ENCODE measurements around the gene IL1RAPL2.
"Not testable (repeated sequence)": the region's sequence is repeated elsewhere in the genome, so short reads cannot be mapped to it uniquely, and the experiment has no call there.

IL1RAPL2 gene

DNA sequence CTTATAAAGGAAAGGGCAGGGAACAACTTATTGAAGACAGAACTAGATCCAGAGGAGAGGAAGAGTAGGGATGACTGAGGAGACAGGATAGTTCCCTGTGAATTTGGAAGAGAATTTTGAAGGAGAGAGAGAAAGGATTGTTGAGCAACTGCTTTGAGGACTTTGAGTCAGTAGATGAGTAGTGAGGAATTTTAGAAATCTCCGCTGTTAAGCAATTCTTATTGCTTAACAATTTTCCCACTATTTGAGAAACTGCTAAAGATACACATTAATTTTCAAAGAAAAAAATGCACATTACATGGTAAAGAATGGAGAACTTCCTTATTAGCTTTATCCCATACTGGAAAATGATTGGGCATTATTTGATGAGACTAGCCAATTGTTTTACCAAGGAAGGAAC is 1140.0 kb downstream of the IL1RAPL2 start:
- no peak for DNase-seq (ENCODE audit: low read depth)

GRCh38 chrX:105711805-105712204 is 1145.8 kb downstream of the IL1RAPL2 start:
- DNase-seq (ENCODE audit: low read depth) = no peak

- DNase-seq (ENCODE audit: low read depth) = no peak
Measured at GRCh38 chrX:105715746-105716145, 1149.7 kb downstream of the IL1RAPL2 start.

GRCh38 chrX:105723966-105724735 is 1158.2 kb downstream of the IL1RAPL2 start:
- no peak for DNase-seq (ENCODE audit: low read depth)

DNA sequence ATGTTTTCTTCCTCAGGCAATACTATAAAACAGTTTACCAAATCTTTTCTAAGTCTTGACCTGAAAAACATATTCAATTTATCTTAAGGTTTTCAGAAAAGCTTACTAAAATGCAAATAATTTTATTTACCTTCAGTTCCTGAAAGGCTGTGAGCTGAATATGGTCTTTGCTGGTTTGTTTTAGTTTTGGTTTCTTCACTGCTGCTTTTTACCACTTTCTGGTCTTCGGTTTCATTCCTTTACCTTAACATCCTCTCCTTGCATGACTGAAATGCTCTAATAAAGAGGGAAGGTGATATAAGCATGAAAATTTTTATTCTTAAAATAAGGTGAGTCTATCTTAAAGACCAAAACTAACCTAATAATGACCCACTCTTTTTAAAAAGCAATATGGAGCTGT is 1159.2 kb downstream of the IL1RAPL2 start:
- DNase-seq (ENCODE audit: low read depth) = no peak

- no peak for DNase-seq (ENCODE audit: low read depth)
Measured at GRCh38 chrX:105738162-105738561, 1172.2 kb downstream of the IL1RAPL2 start.

DNA sequence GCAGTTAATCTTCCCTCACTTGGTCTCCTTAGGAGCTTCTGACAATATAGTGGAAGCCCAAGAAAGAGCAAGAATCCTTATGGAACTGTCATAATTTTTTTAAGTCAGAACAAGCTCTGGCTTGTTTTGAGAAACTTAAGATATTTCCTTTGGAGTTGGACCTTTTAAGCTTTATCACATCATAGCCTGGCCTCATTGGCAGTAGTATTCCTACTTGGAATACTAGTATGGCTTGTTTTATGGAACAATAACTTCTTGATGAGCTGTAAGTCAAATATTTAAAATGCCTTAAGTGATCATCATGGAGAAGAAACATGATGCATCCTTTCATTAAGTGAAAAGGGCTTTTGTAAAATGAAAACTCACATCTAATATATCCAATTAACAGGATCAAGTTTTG is 1178.3 kb downstream of the IL1RAPL2 start:
- DNase-seq (ENCODE audit: low read depth) = no peak

- DNase-seq (ENCODE audit: low read depth) = no peak
Measured at GRCh38 chrX:105744946-105745345, 1178.9 kb downstream of the IL1RAPL2 start.

GRCh38 chrX:105745863-105746262 is 1179.9 kb downstream of the IL1RAPL2 start:
- DNase-seq (ENCODE audit: low read depth) = no peak

DNA sequence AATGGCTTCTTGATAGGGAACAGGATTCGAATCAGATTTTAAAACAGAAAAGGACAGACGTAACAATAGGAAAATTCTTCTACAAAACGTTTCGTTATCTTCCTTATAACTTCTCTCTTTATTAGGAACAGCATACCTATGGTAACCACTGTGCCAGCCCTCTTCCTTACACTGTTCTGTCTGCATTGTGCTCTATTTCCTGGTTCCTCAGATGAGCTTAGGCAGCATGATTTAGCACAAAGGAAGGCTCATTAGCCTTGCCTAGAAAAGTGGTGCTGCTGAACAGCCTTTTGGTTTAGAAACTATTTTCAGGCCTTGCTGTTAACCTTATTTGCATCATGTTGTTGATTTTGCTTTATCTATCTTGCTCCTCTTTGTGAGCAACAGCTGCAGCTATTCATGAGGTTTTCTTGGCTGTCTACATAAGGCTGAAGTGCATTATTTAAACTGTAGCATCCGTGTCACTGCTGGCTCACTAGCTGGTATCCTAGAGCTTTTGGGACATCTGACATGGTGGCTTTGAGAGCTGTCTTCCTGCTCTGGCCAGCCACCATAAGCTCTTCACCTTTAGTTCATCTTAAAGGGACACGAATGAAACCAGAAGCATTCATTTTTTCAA is 1186.4 kb downstream of the IL1RAPL2 start:
- DNase-seq (ENCODE audit: low read depth) = no peak

- no peak for DNase-seq (ENCODE audit: low read depth)
Measured at GRCh38 chrX:105753411-105753810, 1187.4 kb downstream of the IL1RAPL2 start.

- DNase-seq (ENCODE audit: low read depth) = no peak
Measured at GRCh38 chrX:105754286-105754964, 1188.4 kb downstream of the IL1RAPL2 start.

DNA sequence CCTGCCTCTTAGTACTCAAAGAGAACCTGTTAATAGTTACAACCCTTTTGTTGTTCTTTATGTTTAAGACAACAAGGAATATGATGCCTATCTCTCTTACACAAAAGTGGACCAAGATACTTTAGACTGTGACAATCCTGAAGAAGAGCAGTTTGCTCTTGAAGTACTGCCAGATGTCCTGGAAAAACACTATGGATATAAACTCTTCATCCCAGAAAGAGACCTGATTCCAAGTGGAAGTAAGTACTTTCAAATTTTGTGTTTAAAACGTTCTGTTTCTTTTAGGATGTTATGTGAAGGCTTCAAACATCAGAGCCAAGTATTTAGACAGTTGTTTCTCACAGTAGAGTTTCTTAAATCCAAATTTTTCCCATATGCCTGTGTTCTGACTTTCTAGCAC is 1189.1 kb downstream of the IL1RAPL2 start:
- no peak for DNase-seq (ENCODE audit: low read depth)

DNA sequence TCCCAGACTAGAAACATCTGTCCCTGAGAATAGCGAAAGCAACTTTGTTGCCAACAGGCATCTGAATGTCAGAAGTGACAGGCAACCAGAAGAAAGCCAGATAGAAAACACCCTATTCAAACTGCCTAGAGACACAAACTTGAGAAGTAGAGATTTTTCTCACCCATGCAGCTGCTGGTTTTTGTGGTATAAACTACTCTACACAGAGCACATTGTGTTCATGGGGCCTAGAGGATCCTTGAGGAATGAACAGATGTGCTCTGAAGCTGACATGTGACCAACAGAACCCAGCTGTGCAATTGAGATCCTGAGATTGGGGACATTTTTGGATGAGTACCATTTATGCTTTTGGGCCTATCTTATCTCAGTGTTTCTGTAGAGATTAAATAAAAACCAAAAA is 1192.8 kb downstream of the IL1RAPL2 start:
- no peak for DNase-seq (ENCODE audit: low read depth)

GRCh38 chrX:105759598-105759997 is 1193.6 kb downstream of the IL1RAPL2 start:
- no peak for DNase-seq (ENCODE audit: low read depth)

GRCh38 chrX:105765691-105766090 is 1199.7 kb downstream of the IL1RAPL2 start:
- DNase-seq (ENCODE audit: low read depth) = no peak

DNA sequence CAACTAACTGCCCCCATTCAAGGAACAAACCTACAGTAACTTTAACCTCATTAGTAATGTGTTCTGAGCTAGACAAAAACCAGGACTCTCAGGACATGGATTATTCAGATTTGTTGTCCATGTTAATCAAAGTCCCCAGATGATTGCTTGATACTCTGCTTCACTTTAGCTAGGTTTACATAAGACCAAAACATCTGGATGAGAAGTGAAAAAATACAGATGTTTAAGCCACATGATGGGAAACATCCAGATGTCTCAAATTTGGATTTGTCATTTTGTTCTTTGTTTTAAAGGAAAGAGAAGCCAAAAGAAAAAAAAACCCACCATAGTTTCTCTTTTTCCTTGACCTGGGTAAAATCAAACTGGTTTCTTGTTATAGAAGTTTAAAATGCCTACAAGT is 1207.8 kb downstream of the IL1RAPL2 start:
- DNase-seq (ENCODE audit: low read depth) = no peak

DNA sequence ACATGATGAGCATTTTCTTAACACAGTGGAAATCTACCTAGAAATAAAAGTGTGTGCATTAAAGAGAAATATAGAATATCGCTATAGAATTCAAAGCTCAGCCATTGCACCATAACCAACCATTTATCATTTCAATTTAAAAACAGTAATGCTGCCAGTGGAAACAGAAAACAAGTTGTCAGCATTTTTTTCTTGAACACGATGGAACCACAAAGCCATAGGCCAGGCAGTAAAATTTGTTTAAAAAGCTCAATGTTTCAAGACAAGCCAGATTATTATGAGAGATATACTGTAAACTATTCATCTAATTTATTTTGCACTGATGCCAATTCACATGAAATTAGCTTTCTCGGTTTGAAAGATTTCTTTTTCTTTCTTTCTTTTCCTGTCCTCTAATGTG is 1209.7 kb downstream of the IL1RAPL2 start:
- no peak for DNase-seq (ENCODE audit: low read depth)

GRCh38 chrX:105781804-105782203 is 1215.8 kb downstream of the IL1RAPL2 start:
- DNase-seq (ENCODE audit: low read depth) = no peak

GRCh38 chrX:105796877-105797276 is 1230.9 kb downstream of the IL1RAPL2 start:
- not testable (repeated sequence) for DNase-seq (ENCODE audit: low read depth)

DNA sequence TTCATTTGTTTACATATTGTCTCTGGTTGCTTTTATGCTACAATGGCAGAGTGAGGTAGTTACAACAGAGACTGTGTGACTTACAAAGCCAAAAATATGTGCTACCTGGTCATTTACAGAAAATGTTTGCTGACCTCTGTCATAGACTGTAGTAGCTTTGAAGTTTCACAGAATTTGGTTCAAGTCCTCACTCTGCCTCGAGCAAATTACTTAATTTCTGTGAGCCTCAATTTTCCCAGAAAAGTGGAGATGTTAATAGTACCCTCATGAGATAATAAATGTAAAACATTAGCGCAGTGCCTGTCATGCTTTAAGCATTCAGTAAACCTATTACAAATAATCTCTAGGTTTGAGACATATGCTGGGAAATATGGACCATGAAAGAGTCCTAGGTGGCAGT is 1237.9 kb downstream of the IL1RAPL2 start:
- DNase-seq (ENCODE audit: low read depth) = no peak

GRCh38 chrX:105805655-105806054 is 1239.7 kb downstream of the IL1RAPL2 start:
- DNase-seq (ENCODE audit: low read depth) = not testable (repeated sequence)

DNA sequence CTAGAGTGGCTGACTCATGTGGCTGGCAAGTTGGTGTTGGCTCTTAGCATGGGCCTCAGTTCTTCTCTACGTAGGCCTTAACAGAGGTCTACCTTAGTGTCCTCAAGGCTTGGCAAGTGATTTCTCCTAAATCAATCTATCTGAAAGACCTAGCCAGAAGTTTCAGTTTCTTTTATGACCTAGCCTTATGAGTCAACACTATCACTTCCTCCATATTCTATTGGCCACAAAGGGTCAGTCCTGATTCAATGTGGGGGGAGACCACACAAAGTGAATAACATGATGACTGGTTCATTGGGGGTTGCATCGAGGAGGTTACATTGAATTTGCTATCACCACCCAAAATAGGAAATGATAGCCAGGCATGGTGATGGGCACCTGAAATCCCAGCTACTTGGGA is 1250.5 kb downstream of the IL1RAPL2 start:
- DNase-seq (ENCODE audit: low read depth) = no peak
